NCI-H526 treated with DMSO at 0.1 percent for 48 hours (cell line): ENCODE data around the gene STK32B.

Experiments used
- DNase-seq: peaks from one replicate; lab custom pipeline; 2025; lab: John Stamatoyannopoulos, UW

The STK32B gene

GRCh38 chr4:5526080-5526846 lies 475.0 kb downstream of the STK32B start:
- DNase-seq, result no peak

GRCh38 chr4:5527211-5527610 lies 475.9 kb downstream of the STK32B start:
- DNase-seq, result no peak

DNA sequence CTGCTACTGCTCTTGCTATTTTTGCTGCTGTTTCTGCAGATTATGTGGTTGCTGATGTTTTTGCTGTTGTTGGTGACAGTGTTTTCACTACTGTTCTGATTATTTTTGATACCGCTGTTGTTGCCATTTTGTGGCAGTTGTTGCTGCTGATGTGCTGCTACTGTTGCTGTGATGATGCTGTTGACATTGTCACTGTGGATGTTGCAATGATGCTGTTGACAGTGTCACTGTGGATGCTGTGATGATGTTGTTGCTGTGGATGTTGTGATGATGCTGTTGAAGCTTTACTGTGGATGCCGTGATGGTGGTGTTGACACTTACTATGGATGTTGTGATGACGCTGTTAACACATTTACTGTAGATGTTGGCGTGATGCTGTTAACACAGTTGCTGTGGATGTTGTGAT lies 476.8 kb downstream of the STK32B start:
- no peak for DNase-seq

GRCh38 chr4:5532100-5532499 lies 480.8 kb downstream of the STK32B start:
- DNase-seq, result no peak

- no peak for DNase-seq
Measured at GRCh38 chr4:5539584-5539983, 488.3 kb downstream of the STK32B start.

DNA sequence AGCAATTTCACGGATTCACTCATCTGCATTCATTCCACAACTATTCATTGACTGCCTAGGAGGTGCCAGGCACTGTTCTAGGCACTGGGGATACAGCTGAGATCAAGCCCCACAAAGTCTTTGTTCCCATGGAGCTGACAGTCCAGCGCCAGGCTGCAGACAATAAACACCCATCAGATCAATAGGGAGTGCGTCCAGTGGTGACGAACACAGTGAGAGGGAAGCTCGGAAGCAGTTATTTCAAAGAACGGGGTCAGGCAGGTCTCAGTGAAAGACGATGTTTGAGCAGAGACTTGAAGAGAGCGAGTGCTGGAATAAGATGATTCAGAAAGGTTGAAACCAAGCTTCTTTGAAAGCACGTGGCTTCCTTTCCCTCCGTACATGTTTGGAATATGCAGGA lies 489.9 kb downstream of the STK32B start:
- DNase-seq, result no peak

GRCh38 chr4:5543681-5544080 lies 492.4 kb downstream of the STK32B start:
- DNase-seq, result no peak

GRCh38 chr4:5544762-5545161 lies 493.5 kb downstream of the STK32B start:
- DNase-seq, result no peak

GRCh38 chr4:5545271-5545670 lies 494.0 kb downstream of the STK32B start:
- DNase-seq, result no peak

DNA sequence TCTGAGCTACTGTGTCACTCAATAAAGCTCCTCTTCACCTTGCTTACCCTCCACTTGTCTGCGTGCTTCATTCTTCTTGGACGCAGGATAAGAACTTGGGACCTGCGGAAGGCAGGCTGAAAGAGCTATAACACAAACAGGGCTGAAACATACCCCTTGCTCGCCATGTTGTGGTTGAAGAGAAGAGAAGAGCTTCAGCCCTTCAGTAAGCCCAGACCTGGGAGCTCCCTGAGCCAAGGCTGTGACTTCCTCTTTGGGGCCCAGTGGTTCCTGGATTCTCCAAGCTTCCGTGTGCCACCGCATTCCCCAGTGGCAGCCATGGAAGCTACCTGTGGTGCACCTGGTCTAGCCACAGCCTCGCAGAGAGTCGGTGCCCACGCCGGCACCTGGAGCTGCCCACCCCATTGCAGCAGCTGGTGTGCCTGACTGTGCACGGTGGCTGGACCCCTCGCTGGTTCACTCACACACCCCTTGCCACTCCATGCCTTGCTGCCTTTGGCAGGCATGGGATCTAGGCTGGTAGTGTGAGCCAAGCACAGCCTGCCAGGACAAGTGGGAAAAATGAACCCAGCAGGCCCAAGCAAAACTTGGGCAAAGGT lies 496.5 kb downstream of the STK32B start:
- DNase-seq, result no peak
